GM19438 (cell line): ENCODE data around the gene MARVELD3.

Source experiments
- ATAC-seq: cut with Tn5 transposase; IDR thresholded peaks from one replicate; pipeline ENCODE4 v1.9.1; 2021; ENCODE audit warnings: low read depth; ENCODE audit not compliant: unreplicated experiment

The MARVELD3 gene

DNA sequence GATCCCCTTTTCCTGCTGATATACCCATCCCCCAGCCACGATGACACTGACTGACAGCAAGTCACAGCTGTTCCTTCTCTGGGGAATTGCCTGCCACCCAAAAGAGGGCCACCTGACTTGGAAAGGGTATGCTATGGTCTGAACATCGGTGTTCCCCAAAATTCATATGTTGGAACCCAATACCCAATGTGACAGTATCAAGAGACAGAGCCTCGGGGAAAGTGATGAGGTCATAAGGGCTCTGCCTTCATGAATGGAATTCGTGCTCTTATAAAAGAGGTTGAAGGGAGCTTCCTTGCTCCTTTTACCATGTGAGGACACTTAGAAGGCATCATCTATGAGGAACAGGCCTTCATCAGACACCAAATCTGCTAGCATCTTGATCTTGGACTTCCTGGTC lies 7.6 kb upstream of the MARVELD3 start:
- ATAC-seq = no peak

DNA sequence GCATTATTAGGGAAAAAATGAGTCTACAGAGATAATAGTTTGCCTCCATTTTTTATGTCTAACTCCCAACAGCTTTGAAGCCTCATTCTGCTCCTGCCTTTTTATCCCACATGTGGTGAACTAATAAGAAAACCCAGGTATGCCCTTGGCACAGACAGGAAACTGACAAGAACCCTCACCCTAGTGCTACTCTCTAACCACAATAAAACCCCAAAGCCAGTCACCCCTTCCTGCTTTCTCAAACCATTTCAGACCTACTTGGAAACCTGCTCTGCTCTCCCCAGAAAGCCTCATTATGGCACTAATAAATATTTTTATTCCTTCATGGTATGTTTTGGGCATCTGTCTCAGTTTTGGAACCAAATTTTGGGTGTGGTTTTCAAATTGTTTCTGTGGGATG lies 3.9 kb upstream of the MARVELD3 start:
- ATAC-seq = no peak

DNA sequence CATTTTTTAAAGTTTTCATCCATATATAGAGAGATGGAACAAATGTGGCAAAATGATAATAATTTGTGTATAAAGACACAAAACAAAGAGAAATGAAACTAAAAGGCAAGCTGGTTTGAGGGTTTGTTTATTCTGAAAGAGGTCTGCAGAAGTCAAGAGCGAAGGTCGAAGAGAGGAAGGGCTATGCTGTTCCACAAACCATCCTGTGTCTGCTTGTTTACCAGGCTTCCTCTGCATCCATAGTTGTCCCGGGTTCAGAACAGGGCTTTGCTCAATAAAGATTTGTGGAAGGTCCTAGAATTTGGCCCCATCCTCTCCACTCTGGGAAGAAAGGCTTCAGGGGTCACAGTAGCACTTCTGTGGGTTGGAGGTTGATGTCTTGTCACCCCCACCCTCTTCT lies 2.4 kb upstream of the MARVELD3 start:
- ATAC-seq = peak; percentile 51

DNA sequence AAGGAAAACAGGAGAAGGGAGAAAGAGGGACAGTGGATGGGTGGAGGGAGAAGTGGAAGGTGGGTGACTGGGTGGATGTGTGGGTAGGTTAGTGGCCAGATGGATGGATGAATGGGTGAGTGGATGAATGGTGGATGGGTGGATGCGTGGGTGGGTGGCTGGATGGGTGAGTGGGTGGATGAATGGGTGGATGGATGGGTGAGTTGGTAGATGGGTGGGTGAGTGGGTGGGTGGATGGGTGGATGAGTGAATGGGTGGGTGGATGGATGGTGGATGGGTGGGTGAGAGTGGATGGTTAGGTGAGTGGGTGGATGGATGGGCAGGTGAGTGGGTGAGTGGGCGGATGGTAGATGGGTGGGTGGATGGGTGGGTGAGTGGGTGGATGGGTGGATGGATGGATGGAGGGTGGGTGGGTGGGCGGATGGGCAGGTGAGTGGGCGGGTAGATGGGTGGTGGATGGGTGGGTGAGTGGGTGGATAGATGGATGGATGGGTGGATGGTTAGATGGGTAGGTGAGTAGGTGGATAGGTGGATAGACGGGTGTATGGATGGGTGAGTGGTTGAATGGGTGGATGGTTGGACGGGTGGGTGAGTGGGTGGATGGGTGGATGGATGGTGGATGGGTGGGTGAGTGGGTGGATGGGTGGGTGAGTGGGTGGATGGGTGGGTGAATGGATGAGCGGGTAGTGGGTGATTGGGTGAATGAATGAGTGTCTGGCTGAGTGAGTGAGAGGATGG lies 702 bp upstream of the MARVELD3 start:
- ATAC-seq = no peak

DNA sequence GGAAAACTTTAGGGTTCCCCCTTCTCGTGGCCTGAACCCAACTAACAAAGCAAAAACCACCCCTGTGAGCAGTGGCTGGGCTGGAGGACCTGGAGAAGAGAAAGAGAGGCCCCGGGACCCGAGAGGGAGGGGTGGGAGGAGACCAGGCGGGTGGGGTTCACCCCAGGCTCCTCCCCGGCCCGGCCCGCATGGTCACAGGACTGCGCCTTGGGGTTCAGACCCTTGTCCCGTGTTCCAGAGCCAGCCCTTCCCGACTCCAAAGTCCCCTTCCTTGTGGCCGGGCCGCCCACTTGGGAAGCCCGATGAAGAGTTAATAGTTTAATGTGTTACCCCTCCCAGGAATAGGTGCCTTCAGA lies 852 bp downstream of the MARVELD3 start:
- ATAC-seq = no peak

DNA sequence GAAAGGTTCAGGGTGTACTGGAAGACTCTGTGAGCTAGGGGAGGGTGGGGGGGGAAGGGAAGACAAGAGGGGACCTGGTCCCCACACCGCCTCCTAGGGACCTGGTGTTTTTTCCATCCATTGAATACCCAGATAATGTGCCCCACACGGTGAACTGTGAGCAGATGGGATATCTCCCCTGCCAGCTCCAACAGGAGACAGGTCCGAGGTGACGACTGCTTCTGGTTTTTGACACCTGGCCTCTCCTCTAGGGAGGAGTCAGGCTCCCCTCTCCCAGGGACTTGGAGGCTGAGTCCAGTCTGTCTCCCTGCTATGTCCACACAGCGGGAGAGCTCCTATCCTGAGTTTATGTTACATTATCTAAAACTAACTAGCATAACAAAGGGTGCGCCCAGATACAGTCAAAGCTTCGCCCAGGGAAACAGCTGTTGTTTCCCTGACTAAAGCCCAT lies 1.8 kb downstream of the MARVELD3 start:
- no peak for ATAC-seq

DNA sequence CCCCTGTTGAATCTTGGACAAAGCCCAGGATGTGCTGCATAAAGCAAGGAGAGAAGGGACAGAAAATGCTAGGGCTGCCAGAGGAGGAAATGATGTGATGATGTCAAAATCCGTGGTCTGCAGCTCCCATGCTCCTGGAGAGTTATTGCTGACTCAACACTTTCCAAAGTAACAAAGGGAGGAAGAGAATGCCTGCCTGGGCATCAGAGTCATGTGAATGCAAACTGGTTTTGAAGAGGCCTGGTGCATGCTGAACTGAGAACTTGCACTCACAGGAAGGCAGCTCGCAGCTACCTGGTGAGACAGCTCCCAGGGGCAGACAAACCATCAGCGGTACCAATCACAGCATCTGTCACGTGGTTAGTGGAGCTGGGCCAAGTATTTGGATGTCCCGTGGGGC lies 2.8 kb downstream of the MARVELD3 start:
- no peak for ATAC-seq

DNA sequence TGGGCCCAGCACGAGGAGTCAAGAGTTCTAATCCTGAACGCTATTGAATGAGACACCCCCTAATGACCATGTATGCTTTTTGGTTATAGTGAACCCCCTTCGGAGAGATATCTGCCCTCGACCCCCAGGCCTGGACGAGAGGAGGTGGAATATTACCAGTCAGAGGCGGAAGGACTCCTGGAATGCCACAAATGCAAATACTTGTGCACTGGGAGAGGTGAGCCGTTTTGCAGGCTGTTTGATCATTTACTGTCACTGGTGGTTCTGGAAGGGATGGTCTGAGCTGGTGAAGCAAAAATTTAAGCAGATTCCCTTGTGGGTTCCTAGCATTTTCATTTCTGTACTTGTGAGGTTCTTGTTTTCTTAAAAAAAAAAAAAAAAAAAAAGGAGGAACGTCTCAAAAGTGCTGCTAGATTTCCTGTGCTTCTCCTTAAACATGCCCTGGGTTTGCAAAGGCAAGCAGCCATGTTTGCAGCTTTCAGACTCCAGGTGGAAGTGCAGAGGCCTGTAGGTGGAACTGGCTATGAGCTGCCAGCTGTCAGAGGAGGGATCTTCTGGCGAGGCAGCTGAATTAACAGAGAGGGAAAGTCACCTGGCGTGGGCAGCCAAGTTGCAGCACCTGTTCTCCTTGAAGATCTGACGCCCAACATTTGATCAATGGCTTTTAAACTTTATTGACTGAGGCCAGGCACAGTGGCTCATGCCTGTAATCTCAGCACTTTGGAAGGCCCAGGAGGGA lies 3.5 kb downstream of the MARVELD3 start:
- no peak for ATAC-seq

DNA sequence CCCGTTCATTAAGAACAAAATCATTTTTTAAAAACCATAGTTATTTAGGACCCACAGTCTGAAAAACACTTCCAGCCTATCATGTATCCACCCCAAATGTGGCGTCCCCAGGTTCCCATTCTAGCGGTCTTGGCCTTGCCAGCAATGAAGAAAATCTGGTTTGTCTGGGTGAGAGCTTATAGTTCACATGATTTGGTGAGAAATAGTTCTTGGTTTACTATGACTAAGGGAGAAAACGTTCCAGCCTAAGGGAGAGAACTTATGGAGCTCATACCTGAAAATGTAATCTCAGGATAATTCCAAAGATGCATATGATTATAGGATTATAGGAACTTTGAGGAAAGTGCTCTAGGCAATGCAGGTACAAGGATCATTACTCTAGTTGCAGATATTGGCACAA lies 4.8 kb downstream of the MARVELD3 start:
- no peak for ATAC-seq

DNA sequence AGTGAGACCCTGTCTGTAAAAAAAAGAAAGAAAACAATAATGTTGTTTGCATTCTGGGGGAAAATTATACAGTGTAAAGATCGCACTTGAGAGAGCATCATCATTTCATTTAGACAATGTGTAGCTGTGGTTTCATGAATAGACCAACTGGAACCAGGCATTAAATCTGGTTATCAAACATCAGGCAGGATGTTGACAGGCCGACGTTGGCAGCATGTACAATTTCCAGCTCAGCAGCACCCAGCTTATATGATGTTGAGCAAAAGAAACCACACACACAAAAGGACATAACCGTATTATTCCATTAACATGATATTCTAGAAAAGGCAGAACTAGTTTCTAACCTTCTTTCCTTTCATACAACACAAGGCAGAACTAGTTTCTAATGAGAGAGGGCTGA lies 5.8 kb downstream of the MARVELD3 start:
- ATAC-seq = no peak

DNA sequence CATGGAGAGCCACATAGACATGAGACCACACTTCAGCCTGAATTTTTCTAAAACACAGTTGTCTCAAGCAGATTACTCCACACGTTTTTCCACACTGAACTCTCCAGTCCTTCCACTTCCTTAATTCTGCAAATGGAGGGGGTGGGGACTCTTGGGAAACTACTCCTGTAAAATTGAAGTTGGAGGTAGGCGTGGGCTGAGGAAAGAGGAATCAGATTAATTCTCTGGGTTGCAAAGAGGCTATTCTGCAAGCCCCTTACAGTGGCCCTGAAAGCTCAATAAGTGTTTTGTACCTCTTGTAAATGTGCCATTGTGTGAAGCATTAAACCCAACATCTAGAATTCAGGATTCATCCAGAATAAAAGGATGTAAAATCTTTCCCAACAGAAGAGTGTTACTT lies 9.6 kb downstream of the MARVELD3 start:
- ATAC-seq = no peak

DNA sequence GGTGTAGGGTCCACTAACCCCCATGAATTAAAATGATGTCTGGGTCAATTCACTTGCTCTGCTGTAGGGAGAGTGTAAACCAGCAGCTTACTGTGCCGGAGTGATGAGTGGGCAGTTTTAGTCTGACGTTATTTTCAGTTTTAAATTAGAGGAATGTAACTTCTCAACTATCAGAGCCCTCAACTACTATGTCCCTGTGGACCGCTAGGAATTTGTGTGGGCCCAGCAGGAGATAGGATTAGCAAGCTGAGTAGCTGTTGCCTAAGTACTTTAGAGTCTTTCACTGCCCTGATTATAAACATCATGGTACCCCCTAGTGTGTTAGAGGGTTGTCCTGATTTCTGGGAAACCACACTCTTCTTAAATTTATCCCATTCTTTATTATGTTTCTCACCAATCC lies 11.4 kb downstream of the MARVELD3 start:
- no peak for ATAC-seq

DNA sequence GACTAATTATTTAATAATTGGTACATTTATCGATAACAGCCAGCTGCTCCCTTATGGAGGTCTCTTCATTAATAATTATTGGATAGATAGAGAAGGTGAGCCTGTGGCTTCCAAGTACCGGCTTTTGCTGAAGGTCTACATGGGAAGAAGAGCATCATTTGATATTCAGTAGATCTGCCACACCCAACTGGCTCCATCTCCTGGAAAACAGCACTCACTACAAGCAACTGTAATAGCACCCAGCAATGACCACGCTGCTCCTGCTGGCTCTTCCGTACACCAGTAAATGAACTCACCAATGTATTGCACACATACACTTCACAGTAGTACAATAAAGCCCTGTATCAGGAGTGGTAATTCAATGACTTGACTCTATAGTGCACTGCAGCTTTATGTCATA lies 19.5 kb downstream of the MARVELD3 start:
- no peak for ATAC-seq

DNA sequence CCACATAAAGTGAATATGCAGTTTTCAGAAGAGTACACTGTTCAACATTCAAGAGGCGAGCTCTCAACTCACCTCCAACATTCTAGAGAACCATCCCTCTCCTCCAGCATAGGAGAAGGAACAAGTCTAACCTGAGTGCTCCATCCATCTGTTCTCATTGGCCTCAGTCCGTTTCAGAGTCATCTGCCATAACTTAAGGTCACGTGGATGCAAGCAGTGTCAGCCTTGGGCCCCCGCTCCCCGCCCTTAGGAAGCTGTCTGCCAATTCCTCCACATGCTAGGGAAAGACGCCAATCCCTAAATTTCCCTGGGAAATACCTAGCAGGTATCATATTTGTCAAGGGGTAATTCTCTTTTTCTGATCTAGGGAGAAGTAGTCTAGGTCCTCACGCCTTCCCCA lies 21.4 kb downstream of the MARVELD3 start:
- ATAC-seq = no peak

DNA sequence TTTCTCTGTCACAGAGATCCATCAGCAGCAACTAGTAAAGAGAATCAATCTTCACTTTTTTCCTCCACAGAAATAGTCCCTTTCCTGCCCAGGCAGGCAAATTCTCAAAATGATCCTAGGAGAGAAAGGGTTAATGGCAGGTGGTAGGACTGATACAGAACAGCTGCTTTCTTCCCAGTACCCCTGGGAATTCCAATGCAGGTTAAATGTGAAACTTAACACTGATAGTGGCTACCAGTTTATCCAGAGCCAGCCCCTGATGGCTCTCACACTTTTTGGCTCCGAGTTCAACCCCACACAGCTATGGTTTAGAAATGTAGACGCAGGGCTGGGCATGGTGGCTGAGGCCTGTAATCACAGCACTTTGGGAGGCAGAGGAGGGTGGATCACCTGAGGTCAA lies 22.2 kb downstream of the MARVELD3 start:
- no peak for ATAC-seq

DNA sequence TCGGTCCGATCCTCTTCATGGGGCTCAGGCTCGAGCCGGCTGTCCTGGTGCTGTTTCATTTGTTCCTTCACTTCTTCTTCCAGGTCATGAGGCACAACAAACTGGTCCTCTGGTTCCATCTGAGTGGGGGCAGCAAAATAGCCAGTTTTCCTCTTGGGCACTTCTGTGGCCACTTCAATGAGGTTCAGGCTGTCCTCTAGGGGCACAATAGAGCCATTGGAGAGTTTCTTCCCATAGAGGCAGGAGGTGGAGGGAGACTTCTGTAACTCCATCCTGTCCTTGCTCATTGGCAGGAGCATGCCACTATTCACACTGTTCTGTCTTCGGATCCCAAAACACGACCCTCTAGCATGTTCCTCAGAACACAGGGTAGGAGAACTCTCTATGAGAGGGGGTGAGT lies 22.9 kb downstream of the MARVELD3 start:
- ATAC-seq = no peak

DNA sequence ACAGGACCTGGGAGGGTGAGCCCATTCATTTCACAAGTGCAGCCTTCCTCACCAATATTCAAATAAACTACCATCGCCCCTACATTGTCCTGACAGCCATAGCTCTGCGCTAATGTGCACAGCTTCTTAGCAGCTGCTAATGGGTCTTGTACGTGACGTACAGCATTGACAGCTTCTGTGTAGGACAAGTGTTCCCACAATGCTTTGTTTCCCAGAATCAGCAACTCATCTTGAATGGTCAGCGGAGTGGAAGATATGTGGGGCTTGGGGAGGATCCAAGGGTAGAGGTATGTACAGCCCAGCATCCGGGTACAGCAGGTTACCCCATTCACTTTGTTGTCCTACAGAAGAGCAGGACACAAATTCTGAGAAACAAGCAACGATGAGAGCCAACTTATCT lies 23.7 kb downstream of the MARVELD3 start:
- ATAC-seq = no peak

DNA sequence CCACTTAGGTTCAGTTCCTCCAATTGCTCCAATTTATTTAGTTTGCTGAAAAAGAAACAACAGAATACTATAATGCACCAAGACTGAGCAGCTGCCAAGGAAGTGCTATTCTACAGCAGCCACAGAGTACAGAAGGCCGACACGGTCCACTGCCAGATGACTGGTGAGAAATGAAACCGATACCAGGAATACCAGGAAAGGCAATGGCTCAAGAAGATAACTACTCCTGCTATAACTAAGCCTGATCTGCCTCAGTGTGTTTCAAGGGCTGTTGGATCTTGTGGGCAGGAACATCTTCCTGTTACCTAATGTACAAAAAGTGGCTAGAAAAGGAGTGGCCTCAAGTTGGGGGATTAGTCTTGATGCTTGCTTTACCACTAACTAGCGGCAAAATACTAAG lies 32.8 kb downstream of the MARVELD3 start:
- ATAC-seq = no peak

DNA sequence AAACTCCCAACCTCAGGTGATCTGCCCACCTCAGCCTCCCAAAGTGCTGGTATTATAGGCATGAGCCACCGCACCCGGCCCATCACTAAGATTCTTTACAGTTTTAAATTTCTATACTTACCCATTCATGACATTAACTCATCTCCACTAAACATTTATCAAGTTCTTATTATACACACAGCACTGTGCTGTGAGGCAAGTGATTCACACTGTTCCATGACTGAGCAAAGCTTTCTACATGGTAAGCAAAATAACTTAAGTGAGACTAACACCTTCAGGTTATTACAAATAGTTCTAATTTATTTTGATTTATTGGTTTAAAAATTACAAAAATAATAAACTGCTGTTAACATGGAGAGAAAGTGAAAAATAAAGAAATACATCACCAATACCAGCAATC lies 33.5 kb downstream of the MARVELD3 start:
- ATAC-seq = no peak

DNA sequence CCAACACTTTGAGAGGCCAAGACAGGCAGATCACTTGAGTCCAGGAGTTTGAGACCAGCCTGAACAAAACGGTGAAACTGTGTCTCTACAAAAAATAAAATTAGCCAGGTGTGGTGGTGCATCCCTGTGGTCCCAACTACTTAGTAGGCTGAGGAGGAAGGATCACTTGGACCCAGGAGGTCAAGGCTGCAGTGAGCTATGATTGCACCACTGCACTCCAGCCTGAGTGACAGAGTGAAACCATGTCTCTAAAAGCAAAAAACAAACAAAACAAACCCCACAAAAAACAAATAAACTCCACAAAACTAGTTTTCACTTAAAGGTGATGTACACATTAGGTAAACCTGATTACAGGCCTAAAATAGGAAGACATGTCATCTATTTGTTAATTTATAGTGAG lies 40.3 kb downstream of the MARVELD3 start:
- no peak for ATAC-seq

DNA sequence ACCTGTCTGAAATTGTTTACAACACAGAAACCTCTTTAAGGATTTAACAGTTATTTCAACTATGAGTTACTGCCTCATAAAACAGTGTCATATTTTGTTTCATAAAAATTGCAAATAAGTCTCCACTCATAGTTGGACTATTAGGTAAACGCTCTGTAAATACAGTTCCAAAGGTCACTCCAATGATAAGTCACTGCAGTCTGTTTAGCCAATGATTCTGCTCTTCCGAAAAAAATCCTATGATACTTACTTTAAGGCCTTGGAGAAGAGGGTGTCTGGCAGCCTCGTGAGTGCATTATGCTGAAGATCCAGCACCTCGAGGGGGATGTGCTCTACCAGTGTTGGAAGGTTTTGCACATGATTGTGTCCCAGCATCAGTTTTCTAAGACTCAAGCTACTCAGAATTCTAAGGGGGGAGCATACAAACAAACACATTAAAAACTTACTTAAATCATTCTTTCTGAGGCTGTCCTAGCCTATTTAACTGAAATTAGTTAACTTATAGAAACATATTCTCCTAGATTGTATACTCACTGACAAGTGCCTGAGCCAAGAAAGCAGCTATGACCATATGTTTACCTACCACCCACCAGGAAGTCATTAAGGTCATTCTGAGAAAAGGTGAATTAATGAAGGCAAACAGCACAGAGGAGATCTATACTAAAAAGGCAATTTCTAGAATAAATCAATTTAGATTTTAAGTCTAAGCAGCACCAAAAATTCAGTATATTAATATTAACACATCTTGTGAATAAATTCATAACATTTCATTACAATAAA lies 41.1 kb downstream of the MARVELD3 start:
- ATAC-seq = no peak
